NCI-H1105 (cell line): ENCODE data around the gene SLC39A11.
"Not testable (repeated sequence)": the region's sequence is repeated elsewhere in the genome, so short reads cannot be mapped to it uniquely, and the experiment has no call there.

Experiments used
- DNase-seq: peaks from one replicate; lab custom pipeline; 2025; lab: John Stamatoyannopoulos, UW

Gene SLC39A11

GRCh38 chr17:72947475-72947874, 145.0 kb downstream of the SLC39A11 start:
- DNase-seq, result no peak

- no peak for DNase-seq
Measured at GRCh38 chr17:72946696-72947095, 145.8 kb downstream of the SLC39A11 start.

- DNase-seq, result no peak
Measured at GRCh38 chr17:72946156-72946555, 146.3 kb downstream of the SLC39A11 start.

DNA sequence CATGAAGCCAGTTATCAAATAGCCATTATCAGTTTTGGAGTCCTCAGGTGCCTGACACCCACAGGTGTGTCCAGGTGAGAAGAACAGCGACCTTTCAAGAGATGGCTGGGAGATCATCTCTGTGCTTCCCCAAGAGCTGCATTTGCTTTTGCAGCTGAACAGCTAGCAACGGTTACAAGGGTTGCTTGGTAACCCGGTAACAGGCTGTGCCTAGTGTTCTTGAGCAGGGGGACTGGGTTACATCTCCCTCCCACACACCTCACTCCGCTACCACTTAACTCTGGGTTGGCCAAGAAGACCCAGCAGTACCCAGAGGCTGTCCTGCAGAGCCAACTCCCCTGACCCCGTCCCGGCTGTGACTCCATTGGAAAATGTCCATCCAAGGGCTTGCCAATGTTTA, 147.0 kb downstream of the SLC39A11 start:
- no peak for DNase-seq

DNA sequence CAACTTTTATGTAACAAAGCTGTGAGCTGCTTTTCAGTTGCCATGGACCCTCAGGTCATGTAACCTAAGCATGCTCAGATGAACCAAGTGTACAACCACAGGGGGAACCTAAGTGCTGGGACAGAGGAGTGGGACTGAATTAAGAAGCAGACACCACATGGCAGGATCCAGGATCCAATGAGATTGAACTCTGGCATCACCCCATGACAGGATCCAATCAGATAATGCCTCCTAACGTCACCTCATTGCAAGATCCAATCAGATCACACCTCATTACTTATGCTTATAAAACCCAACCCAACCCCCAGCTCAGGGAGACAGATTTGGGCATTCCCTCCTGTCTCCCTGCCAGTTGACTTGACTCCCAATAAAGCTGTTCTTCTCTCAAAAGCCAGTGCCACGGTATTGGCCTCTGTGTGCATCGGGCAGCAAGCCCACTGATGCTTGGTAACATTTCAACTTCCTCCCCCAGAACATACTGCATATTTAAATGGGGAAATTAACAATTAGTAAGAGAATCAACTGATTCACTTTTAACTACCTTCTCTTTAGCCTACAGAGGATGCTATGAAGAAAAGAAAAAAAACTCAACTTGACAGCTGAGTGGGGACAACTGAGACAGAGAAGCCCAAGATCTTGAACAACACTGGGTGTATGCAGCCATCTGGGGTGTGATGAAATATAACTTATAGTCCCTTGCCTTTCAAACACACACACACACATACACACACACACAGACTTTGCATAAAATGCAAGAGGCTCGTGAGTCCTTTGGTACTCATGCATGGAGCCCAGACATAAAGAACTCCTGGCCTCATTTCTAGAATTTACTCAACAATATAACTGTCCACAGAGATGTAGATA, 148.4 kb downstream of the SLC39A11 start:
- no peak for DNase-seq

GRCh38 chr17:72942579-72942978, 149.9 kb downstream of the SLC39A11 start:
- DNase-seq, result no peak

GRCh38 chr17:72940496-72940895, 152.0 kb downstream of the SLC39A11 start:
- no peak for DNase-seq

GRCh38 chr17:72938482-72938881, 154.0 kb downstream of the SLC39A11 start:
- no peak for DNase-seq

- DNase-seq, result no peak
Measured at GRCh38 chr17:72937707-72938106, 154.8 kb downstream of the SLC39A11 start.

DNA sequence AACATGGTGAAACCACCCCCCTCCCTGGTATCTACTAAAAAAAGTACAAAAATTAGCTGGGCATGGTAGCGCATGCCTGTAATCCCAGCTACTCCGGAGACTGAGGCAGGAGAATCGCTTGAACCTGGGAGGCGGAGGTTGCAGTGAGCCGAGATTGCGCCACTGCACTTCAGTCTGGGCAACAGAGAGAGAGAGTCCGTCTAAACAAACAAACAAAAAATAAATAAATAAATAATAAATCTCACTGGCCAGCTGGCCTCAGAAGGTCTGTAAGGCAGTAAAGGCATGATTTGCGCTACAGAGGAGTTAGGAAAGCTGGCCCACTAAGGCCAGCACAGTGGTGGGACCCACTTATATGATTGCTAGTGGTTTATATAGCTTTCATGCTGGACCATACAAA, 155.2 kb downstream of the SLC39A11 start:
- not testable (repeated sequence) for DNase-seq

GRCh38 chr17:72935984-72936383, 156.5 kb downstream of the SLC39A11 start:
- no peak for DNase-seq

- no peak for DNase-seq
Measured at GRCh38 chr17:72934927-72935326, 157.6 kb downstream of the SLC39A11 start.

DNA sequence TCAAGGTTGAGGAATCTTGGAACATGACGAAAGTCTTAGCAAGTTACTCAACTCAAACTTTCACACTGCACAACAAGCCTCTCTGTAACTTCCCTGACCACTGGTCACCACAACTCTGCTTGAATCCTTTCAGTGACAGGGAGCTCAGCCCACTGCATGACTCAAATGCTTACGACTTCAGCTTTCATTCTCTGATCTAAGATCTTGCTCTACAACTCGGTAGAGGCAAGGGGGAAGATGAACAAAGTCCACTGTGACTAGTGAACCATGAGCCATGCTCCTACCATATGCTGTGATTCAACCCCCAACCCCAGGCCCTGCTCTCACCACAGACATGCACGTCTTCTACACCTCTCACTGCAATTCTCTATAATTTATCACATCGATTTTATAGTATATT, 160.9 kb downstream of the SLC39A11 start:
- no peak for DNase-seq

- no peak for DNase-seq
Measured at GRCh38 chr17:72931163-72931562, 161.3 kb downstream of the SLC39A11 start.

DNA sequence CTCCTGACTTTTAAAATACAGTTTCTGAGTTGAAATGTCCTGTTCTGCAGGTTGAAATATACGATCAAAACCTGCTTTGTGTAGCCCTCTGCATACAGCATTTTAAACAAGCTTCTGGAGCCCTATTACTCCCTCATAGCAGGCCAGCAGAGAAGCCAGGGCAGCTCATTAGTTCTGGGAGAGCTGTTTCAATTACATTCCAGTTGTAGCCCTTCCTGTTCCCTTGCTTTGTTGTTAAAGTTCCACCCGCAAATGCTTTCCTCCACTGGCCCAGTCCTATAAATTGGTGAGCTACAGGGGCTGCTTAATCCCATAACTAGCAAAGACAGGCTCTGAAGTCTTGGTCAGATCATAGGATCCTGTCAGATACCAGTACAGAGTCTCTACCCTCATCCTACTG, 162.5 kb downstream of the SLC39A11 start:
- no peak for DNase-seq

GRCh38 chr17:72928454-72929136, 163.9 kb downstream of the SLC39A11 start:
- no peak for DNase-seq

DNA sequence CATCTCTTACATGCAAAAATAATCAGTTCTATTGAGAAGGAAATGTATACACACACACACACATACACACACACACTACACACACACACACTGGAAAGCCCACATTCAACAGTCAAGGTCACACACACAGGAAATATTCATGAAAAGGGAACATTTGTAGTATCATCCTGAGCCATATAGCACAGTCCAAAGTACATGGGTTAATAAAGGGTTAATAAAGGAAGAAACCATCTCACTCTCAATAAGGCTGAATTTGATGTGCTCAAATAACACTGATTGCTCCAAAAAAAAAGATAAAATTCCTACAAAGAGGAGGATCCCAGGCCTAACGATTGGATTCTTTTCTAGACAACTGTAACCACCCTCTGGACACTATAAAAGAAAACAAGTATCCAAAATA, 164.7 kb downstream of the SLC39A11 start:
- no peak for DNase-seq

DNA sequence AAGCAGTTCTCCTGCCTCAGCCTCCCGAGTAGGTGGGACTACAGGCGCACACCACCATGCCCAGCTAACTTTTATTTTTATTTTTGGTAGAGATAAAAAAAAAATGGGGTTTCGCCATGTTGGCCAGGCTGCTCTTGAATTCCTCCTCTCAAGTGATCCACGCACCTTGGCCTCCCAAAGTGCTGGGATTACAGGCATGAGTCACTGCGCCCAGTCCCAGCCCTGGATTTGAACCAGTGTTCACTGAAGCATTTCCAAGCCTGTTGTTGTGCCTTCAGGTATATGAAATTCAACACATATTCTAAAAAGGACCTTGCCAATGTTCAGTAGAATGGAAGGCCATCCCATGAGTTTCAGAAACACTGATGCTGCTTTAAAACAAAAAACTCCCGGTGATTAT, 165.3 kb downstream of the SLC39A11 start:
- no peak for DNase-seq

- DNase-seq, result no peak
Measured at GRCh38 chr17:72926171-72926570, 166.3 kb downstream of the SLC39A11 start.

DNA sequence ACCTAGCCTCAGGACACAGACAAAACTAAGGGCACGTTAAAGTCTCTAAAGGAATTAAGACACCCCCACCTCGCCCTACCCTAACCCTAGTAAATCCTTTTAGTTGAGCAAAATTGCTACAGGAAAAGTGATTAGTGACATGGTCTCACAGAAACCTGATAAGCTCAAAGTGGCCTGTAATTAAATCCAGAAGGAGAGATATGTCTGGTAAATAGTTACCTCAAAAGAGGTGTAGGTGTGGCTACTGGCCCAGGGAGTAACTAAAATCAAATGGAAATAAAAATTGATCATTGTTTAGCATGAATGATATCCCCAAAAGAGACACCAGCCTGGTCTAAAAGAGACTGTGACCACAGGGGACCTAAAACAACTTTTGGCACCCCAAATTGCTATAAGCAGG, 168.3 kb downstream of the SLC39A11 start:
- no peak for DNase-seq

DNA sequence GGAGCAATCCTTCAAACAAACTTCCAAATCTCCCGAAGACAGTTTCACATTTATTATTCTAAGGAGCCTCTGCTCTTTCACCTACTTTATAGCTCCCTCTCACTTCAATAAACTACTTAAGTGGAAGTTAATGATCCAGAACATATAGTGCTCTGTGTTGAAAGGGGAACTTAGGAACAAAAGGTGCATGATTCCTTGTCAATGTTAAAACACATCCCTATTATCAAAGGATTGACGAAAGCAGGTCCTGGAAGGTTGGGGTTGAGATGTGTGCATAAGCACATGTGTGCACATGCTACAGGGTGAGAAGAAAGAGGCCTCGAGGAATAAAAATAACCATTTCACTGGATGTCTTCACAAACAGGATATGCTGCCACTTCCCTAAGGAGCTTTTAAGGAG, 170.3 kb downstream of the SLC39A11 start:
- no peak for DNase-seq

DNA sequence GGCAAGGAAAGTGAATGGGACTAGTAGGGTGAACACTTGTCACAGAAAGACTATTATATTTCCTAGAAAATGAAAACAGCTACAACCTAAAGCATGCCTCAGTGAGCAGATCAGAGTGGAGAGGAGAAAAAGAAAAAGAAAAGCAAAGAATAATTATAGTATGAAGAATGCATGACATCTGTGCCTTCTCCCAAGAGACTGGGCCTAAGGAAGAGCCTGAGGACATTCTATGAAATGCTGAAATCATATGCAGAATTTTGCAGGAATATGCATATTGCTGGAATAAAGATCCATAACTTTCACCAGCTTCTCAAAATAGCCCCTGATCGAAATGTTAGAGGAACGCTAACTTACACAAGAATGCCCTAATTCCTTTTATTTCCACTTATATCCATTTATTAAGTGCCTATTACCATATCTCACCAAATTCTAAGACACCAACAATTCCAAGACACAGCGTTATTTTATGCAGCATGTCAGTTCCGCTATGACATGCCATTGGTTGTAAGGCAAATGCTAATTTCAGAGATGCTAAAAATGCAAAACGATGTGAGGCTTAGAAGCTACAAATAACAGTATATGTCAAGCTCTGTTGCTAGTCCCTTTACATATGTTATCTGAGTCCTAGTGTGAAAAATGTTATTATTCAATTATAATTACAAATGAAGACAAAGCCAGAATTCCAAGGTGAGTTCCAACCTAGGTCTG, 171.0 kb downstream of the SLC39A11 start:
- no peak for DNase-seq

DNA sequence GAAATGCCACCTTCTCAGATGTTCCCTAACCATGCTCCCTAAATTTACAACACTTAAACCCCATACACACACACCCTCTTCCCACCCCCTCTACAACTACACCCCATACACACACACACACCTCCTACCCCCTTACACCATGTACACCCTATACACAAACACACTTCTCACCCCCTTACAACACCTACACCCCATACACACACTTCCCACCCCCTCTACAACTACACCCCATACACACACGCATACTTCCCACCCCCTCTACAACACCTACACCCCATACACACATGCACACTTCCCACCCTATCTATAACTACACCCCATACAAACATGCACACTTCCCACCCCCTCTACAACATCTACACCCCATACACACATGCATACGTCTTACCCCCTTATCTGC, 172.0 kb downstream of the SLC39A11 start:
- no peak for DNase-seq
